Activated CD8-positive, alpha-beta memory T cell treated with anti-CD3 and anti-CD28 coated beads, Interleukin-2, amount 50 U/mL, for 24 hours (primary cell): ENCODE data around the gene NBPF3.

ENCODE experiments used
- DNase-seq: peaks from one replicate; pipeline ENCODE4 v3.0.0-alpha.2; 2020; ENCODE audit errors: extremely low read depth

NBPF3 gene

DNA sequence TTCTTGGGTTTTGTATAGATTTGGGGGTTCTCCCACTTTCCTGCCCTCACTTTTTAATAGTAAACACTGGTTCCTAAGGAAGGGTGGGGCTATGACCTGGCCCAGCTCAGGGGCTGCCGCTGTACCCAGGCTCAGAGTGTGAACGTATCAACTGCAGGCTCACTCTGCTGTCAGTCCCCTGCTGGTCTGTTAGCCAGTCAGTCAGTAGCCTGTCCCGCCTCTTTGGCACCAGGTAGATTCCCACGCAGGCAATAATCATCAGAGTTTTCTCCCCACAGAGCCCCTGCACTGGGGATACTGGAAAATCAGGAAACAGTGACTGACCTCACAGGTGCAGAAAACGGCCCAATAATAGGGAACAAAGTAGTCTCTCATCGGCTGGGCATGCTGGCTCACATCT is 54.3 kb downstream of the NBPF3 start:
- DNase-seq = no peak

DNA sequence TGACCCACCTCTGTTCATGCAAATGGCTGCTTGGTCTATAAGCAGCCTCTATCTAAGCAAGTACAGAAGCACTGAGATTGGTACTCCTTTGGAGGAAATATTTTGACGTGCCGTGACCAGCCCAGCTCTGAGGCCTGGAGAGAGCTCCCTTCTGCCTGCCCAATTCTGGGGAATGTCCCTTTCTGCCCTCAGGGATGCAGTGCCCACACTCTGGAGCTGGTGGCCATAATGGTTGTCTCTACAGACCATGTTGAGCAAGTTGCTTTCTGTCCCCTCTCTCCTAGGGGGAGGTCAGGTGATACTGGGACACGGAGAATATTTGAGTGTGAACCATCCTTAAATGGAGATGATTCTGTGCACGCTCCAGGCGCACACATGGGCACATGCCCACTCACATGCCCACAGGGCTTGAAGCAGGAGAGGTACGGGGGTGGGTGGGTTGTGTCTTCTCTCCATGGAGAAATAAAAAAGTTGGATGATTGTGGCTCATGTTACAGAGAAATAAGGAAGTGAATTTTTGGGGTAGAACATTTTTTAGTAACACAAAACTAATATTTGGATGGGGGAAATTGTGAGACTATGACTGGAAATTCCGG is 55.4 kb downstream of the NBPF3 start:
- no peak for DNase-seq

DNA sequence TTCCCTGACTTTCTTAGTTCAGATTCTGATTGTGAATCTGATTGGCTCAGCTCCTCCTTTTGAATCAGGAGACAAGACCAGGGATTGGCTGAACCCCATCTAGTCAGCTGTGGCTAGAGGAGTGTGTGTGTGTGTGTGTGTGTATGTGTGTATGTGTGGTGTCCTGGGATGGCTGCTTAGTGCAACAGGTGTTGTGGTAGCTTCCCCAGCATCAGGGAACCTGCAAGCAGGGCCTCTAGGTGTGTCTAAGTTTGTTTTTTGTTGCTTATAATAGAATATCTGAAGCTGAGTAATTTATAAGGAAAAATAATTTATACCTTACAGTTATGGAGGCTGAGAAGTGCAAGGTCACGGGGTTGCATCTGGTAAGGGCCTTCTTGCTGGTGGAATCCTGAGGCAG is 56.1 kb downstream of the NBPF3 start:
- no peak for DNase-seq

DNA sequence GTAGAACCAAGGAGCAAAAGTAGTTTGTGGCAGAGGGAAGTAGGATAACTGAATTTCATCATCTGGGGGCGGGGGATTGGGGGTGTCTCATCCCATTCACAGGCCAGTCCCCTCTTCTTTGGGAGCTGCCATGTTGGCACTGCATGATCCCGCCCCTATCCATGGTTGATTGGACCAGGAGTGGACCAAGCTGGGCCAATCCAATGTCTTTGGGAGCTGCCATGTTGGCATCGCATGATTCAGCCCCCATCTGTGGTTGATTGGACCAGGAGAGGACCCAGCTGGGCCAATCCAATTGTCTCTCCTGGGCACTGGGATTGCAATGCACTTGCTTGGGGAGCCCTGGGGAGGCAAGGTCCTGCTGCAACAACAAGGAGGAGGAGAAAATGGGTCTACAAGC is 56.9 kb downstream of the NBPF3 start:
- no peak for DNase-seq

DNA sequence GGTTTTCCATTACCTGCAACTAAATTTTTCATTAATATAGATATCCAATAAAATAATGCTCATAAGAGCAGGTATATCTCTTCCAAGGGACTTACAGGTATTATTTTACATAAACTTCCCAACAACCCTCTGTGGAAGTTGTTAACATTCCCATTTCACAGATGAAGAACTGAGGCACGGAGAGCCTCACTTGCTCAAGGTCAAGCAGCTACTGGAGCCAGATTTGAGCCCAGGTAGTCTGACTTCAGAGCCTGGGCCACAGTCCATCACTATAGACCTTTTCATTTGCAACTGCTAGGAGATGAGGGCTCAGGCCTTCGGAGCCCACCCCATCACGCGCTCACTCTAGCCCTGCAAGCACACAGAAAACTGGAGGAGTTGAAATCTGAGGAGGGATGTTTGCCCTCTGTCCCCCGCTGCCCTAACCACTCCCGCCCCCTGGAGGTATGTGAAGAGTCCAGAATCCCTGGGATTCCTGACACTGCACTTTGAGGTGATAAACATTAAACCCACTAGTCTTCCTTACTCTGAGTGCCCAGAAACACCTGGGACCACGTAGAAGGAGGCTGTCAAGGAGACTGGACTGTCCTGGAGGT is 57.6 kb downstream of the NBPF3 start:
- DNase-seq = no peak

DNA sequence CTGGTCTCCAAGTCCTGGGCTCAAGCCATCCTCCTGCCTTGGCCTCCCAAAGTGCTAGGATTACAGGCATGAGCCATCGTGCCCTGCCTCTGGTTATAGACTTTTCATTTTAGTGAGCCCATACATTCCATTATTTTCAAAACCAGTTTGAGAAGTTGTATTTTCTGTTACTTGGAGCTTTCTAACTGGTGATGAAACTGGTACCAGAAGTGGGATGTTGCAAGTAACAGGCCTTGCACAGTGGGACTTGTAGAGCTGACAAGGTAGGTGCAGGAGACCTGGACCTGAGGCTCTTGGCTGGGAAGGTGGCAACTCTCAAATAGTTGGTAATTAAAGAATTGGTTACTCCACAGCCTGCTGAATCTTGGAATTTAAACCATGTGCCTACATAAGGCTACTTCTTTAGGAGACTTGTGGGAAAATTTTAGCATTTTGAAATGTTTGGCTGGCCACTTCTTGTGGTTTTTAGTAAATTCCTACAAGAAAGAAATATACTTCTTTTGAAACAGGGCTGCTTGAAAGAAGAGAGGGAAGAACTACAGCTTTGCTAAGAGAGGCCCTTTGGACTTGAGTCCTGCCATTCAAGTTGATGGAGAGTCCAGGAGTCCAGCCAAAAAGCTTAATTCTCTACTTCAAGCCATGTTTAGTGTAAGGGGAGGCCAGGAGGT is 59.5 kb downstream of the NBPF3 start:
- DNase-seq = no peak

DNA sequence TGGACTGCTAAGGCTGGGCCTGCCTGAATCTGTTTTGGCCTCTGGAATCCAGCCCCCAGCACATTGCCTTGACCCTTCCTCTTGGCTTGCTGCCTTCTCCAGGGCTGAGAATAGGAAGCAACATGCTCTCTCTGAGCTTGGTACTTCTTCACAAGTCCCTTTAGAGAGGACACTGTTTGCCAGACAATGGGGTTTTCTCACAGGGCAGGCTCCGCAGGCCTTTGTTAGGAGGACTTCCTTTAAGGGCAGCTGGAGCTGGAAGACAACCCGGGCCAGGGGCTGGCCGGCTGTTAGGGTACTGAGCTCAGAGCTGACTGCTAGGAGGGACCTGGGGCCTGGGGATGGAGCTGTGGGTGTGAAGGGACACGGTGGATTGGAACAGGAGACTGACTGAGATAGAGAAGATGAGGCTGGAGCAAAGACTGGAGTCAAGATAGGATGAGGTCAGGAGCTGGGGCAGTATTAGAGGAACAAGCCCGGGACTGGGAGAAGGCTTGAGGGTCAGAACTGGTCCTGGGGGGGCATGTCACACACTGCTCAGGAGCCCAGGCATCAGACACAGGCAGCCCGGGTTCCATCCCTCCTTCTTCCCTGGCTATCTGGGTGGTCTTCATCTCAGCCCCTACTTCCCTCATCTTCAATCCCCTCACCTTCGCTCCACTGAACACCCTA is 63.9 kb downstream of the NBPF3 start:
- no peak for DNase-seq

DNA sequence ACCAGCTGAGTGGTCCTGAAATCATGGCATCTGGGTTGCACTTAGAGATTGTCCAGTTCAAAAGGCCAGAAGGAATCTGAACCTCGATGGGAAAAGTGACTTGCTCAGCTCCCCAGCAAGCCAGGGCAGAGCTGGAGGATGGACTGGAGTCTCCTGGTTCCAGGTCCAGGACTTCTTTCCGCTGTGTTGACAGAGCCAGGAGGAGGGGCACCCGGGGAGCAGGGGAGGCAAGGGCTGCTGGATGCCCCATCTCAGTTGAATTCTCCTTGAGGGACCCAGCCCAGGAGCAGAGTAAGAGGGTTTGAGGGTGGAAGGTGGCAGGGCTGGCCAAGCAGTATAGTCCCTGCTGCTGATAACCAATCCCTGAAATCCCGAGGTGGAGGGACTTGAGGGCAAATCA is 66.9 kb downstream of the NBPF3 start:
- no peak for DNase-seq

DNA sequence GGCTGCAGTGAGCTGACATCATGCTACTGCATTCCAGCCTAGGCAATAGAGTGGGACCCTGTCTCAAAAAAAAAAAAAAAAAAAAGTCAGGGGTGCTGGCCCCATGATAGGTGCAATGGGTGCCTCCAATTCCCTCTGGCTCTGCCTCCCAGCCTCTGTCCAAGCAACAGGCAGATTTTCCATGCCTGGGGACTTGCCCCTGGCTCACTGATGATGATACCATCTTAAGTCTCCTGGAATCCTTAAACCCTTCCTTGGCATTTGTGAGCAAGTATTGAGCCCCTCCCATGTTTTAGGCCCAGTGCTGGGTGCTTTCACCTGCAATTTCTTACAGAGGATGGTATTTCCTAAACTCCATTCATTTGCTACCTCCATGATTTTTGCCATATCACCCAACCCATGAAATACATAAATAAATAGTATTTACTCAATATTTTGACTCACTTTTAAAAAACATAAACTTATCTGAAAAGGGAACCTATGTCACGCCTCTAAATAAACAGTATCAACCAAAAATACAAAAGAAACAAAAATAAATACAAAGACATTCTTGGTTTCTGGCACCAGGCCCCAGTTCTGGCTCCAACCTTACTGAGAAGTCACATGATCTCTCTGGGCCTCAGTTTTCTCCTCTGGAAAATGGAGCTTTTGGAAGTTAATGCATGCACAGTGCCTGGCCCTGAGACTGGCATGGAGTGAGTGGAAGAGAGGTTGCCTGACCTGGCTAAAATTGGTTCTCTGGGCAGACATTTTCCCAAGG is 67.8 kb downstream of the NBPF3 start:
- DNase-seq = no peak

DNA sequence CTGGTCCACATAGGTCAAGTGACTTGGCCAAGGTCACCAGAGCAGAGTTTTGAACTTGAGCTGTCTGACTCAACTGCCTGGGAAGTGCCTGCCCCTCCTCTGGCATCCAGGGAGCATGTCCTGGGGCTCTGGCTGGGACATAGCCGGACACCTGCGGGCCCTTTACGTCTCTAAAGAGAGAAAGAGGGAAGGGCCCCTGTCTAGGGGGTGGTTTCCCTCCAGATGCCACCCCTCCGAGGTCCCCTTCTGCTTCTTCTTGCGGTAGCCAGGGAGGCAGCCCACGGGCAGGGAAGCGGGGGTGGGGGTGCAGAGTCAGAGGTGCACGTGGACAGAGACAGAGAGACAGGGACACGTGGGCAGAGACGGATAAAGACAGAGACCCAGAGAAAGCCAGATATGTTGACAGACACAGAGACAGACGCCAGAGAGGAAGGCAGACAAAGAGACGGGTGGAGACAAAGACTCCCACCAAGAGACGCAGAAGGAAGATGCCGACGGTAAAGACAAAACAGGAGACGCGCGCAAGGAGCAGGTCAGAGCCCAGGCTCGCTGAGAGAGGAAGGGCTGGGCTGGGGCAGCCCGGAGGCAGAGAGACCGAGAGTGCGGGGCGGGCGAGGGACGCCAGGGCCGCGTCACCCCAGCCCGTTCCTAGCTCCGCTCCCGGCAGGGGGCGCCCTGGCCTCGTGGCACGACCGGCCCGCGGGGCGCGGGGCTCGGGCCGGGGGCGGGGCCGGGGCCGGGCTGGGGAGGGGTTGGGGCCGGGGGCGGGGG is 68.8 kb downstream of the NBPF3 start:
- no peak for DNase-seq

DNA sequence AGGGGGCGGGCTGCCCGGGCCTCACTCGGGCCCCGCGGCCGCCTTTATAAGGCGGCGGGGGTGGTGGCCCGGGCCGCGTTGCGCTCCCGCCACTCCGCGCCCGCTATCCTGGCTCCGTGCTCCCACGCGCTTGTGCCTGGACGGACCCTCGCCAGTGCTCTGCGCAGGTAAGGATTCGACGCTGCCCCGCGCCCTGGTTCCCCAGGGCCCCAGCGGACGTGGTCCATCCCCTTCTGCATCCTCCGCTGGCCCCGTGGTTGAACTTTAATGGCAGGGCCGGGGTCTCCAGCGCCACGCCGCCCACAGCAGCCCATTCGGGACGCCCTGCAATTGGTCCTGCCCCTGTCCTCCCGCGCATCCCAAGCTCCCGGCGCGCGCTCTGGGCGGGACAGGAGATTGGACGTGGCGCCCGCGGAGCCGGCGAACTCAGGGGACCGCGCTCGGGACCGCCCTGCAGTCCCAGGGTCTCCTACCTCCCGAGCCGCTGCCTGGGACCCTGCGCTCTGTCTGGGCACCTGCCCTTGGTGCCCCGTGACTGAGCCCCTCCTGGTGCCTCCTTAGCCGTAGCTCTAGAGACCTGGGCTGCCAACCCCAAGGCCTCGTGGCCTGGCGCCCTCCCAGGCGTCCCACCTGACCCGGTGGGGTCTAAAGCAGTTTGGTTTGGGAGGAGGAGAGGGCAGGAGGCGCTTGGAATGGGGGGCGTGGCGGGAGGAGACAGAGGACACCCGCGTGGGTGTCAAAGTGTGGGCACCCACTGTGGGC is 69.6 kb downstream of the NBPF3 start, which contains the start of gene ALPL:
Gene ALPL (plus strand): TSS at position 73 of the 762 bp plus-strand sequence. CDS start 44,659 bp downstream, outside the sequence.
- DNase-seq = no peak

DNA sequence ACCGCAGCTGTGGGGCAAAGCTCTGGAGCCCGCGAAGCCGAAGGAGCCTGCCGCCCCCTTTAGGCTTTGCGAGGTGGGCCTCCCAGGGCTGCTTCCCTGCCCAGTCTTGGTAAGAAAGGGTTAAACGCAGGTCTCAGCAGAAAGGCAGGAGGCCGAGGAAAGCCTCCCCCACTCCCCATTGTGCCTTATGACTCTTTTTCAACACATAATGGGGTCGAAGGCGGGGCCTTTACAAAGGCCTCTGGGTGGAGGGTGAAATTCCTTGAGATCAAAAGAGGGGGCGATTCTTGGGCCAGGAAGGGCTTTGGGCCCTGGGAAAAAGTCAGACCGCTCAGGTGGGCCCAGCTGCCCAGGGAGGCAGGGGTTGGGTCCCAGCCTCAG is 70.2 kb downstream of the NBPF3 start:
- DNase-seq = no peak

DNA sequence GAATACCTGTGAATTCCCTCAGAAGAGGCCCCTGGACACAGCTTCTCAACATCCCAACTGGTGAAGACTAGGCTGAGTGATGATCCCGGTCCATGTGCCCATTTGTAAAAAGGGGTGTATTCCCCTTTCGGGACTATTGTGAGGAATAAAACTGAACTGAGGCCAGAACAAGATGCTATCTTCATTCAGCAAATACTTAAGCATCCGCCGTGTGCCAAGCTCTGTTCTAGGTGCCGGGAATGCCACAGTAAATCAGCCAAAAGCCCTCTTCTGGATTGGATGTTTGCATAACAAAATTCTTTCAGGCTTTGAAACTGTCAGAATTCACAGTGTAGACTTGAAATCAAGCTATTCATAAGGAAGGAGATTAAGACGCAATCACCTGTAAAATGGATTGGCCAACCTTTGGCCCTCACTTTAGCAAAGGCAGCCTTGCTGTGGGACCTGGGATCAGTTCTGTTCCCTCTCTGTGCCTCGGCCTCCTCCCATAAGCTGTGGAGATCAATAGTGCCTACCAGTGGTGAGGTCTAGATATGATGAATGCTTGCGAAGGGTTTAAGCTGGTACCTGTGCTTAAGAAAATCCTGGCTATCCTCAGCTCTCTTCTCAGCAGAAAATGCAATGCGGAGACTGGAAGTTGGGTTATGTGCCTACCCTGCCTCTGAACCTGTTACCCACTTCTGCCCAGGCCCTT is 71.1 kb downstream of the NBPF3 start:
- DNase-seq = no peak

DNA sequence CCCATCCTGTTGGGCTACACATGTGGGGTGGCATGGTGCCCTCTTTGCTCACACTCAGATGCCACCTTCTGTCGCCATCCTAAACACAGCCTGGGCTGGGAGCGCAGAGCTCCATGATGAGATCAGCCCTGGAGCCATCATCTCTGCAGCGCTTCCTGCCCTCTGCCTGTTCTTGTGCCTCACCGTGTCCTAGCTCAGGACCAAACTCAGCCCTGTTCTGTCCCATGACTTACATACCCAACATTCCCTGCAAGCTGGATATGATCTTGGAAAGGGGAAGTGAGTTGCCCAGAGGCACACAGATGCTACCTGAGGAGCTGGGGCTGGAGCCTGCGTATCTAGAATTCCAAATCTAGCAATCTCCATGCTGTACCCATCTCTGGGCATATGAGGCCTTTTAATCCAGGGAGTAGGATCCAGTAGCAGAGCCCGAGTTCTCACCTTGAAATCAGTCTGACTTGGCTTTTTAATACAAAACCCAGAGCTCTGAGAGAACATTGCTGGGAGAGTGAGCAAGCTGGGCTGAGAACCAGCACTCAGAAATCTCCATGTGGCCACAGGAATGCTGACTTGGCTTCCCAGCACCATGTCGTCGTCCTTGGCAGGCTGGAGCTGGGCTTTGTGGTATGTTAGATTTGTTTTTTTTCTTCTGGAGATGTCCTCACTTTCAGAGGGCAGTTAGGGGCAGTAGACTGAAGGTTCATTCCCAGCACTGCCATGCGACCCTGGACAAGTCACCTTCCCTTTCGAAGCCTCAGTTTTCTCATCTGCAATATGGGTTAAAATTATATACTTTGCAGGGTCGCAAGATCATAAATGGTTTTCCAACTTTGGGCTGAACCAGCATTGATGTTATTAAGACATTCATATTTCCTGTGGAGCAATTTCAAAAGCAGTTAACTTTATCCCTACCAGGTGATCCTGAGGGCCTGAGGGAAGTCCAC is 71.9 kb downstream of the NBPF3 start:
- no peak for DNase-seq

DNA sequence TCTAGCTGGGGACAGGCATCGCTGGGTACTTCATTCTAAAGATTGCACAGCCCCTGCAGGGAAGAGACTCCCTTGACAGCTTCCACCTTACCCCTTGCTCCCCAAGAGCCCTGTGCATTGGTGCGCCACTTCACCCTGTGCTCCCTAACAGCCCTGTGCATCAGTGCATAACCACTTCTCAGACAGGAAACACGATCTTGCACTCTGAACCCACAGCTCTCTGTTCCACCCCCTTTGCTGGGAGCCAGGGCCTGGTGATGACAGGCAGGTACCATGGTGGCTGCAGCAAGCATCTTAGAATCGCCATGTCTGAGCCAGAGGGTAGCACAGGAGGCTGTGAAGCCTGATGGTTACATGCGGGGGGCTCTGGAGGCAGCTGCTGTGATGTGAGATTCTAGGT is 74.3 kb downstream of the NBPF3 start:
- DNase-seq = no peak

DNA sequence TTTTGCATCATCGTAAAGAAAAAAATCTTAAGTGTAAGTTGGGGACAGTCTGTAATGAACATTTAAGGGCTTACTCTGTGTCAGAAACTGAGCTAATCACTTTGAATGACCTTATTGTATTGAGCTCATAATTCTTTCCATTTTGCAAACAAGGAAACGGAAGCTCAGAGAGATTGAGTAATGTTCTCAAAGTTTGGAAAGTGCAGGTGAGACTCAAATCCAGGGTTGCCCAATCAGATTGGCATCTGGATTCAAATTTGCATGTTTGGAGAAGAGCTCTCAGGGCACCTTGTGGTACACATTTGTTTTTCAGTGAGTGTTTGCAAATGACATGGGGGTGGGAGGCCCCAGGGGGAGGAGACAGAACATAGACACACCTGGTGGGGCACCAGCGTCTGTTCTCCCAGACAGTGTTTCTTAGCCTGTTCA is 77.2 kb downstream of the NBPF3 start:
- no peak for DNase-seq

DNA sequence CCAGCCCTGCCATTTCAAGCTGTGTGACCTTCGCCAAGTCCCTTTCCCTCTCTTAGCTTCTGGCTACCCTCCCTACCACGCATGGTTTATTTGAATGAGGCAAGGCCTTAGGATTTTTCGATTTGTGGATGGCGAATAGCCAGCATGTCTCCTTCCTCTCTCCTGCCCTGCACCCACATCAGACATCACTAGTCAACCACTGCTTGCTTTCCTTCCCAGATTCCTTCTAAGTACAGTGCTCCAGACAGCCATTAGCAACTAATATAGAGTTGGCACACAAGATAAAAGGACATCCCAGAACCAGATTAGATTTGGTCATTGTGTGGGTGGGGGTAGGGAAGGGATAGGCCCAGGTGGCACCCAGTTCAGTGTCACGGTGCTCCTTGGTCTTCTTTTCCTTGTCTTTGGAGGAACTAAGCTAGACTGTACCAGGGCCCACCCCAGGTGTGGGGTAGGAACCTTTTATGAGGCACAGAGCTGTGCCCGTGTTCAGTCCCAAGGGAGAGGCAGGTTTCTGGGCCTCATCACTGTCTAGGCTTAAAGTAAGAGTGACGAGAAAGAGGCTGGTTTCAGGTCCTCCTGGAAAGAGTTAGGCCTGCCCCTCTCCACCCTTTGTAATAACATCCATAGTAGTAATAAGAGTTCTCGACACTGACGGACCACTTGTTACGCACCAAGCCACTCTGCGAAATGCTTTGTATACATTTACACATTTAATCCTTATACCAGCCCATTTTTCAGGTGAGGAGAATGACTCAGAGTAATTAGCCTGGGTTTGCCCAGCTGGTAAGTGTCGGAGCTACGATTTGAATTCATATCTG is 77.9 kb downstream of the NBPF3 start:
- no peak for DNase-seq
